ENCODE measurements around the gene F11R. TPM values are rescaled to one million over a fixed set of nuclear protein-coding genes. Genes with fewer than 3 reads are reported as not detected.

Gene F11R
- total RNA-seq, 6 experiments from 2014 or later: 48.3 to 119 (median 65.3) TPM

GRCh38 chr1:160987359-160988050 is 33.4 kb downstream of the F11R start:
- no peaks in the 10 kb centered on the region for H3K36me3 ChIP-seq
- intact Hi-C loops (cut with DNase I): no loop called here
- no peaks in the 10 kb centered on the region for H3K4me1 ChIP-seq
- TF ChIP-seq POLR2A (IDR thresholded peaks at IDR 0.05) (no peak), CTCF (IDR thresholded peaks at IDR 0.05) (no peak)
- H3K27me3 ChIP-seq: no peaks in the 10 kb centered on the region
- WGBS (ENCODE audit: insufficient coverage, low coverage, low lambda C conversion rate, missing lambda C conversion rate): 83% methylated on average over 7 of the region's 8 CpGs
- ATAC-seq: no peak
- H3K27ac ChIP-seq: no peak overlapping the region
- H3K9me3 ChIP-seq: no peaks in the 10 kb centered on the region
- no peak for DNase-seq
- no peak overlapping the region for H3K4me3 ChIP-seq

- Histone ChIP-seq H3K36me3 (no peaks in the 10 kb centered on the region), H3K4me3 (no peak overlapping the region), H3K27ac (no peak overlapping the region), H3K4me1 (peaks cover 0 to 5% (median 0%) of the 10 kb centered on the region in 4 donors), H3K27me3 (no peaks in the 10 kb centered on the region), H3K9me3 (no peaks in the 10 kb centered on the region)
- 70% methylated on average over 4 of the region's 4 CpGs for whole genome bisulfite sequencing (ENCODE audit: insufficient coverage, low coverage, low lambda C conversion rate, missing lambda C conversion rate)
- intact Hi-C loops (cut with DNase I): no loop called here
- ATAC-seq (no peak), DNase-seq (peak in 1 of 3 donors; percentile 6)
- TF ChIP-seq POLR2A (IDR thresholded peaks at IDR 0.05): no peak
- TF ChIP-seq CTCF (IDR thresholded peaks at IDR 0.05): no peak
Observed at GRCh38 chr1:160985723-160986122, 35.2 kb downstream of the F11R start.

GRCh38 chr1:160981584-160982411 is 39.2 kb downstream of the F11R start:
- TF ChIP-seq CTCF (IDR thresholded peaks at IDR 0.05) (no peak), POLR2A (IDR thresholded peaks at IDR 0.05) (no peak)
- Histone ChIP-seq H3K9me3 (no peaks in the 10 kb centered on the region), H3K36me3 (no peaks in the 10 kb centered on the region), H3K27me3 (no peaks in the 10 kb centered on the region), H3K4me3 (peak overlapping the region in 1 of 3 donors; percentile 2), H3K27ac (no peak overlapping the region), H3K4me1 (peaks cover 0 to 5% (median 0%) of the 10 kb centered on the region in 4 donors)
- 10% methylated on average over 18 of the region's 42 CpGs for WGBS (ENCODE audit: insufficient coverage, low coverage, low lambda C conversion rate, missing lambda C conversion rate)
- ATAC-seq (peak; percentile 36 to 61 (median 48)), DNase-seq (peak in 1 of 3 donors; percentile 30)
- intact Hi-C loops (cut with DNase I): no loop called here

- H3K9me3 ChIP-seq: no peaks in the 10 kb centered on the region
- no peak overlapping the region for H3K27ac ChIP-seq
- H3K4me3 ChIP-seq: no peak overlapping the region
- DNase-seq: no peak
- H3K4me1 ChIP-seq: peaks cover 0 to 5% (median 0%) of the 10 kb centered on the region in 4 donors
- intact Hi-C loops (cut with DNase I): no loop called here
- 100% methylated on average over 2 of the region's 2 CpGs for WGBS (ENCODE audit: insufficient coverage, low coverage, low lambda C conversion rate, missing lambda C conversion rate)
- ATAC-seq: no peak
- no peak for TF ChIP-seq CTCF (IDR thresholded peaks at IDR 0.05)
- no peak for TF ChIP-seq POLR2A (IDR thresholded peaks at IDR 0.05)
- H3K36me3 ChIP-seq: no peaks in the 10 kb centered on the region
- H3K27me3 ChIP-seq: no peaks in the 10 kb centered on the region
Observed at GRCh38 chr1:160979286-160979685, 41.7 kb downstream of the F11R start.

Measured in right lobe of liver (tissue), 6 donors.